Naive thymus-derived CD4-positive, alpha-beta T cell (primary cell): ENCODE data around the gene ELMO1. TPM values are rescaled to one million over a fixed set of nuclear protein-coding genes. Genes with fewer than 3 reads are reported as not detected.

ENCODE experiments used
- ATAC-seq: fragments of 150-1000 bp; cut with Tn5 transposase; 2 replicates; pipeline ENCODE4 v1.10.0; 2021; ENCODE audit warnings: mild to moderate bottlenecking, moderate library complexity
- CTCF ChIA-PET: fragments of 350-600 bp; sonication (Branson Sonifier 250); formaldehyde crosslinking; loops from one replicate; lab custom pipeline; 2021; ENCODE audit warnings: antibody characterized with exemption; lab: Charles Lee
- POLR2A ChIA-PET: fragments of 350-600 bp; sonication (Branson Sonifier 250); formaldehyde crosslinking; loops from one replicate; lab custom pipeline; 2021; ENCODE audit warnings: antibody characterized with exemption, inconsistent platforms; lab: Charles Lee
- DNase-seq, 9 donors: peaks; one replicate each; pipeline versions ENCODE4 v3.0.0 to v3.0.0-alpha.2; 2020 to 2022; ENCODE audit warnings: mixed read lengths in 1 of 9
- H3K27ac ChIP-seq: one replicate; pipeline ENCODE4 v1.7.0; 2013; ENCODE audit warnings: mild to moderate bottlenecking, low read depth, low read length, moderate library complexity
- H3K27me3 ChIP-seq, 2 donors: one replicate each; pipeline ENCODE4 v1.7.0; 2013; ENCODE audit warnings: low read length in 2 of 2, mild to moderate bottlenecking in 2 of 2, moderate library complexity in 2 of 2; ENCODE audit not compliant: control insufficient read depth in 2 of 2, insufficient read depth in 2 of 2
- H3K36me3 ChIP-seq, 3 experiments: 1 replicate in 2 of 3; 2 replicates in 1 of 3; pipeline ENCODE4 v1.7.0; 2013; ENCODE audit warnings: low read length in 3 of 3, mild to moderate bottlenecking in 3 of 3, moderate library complexity in 1 of 3; ENCODE audit not compliant: insufficient read depth in 3 of 3, control insufficient read depth in 2 of 3
- H3K4me1 ChIP-seq, 2 donors: one replicate each; pipeline ENCODE4 v1.7.0; 2013; ENCODE audit warnings: low read length in 2 of 2, mild to moderate bottlenecking in 2 of 2, moderate library complexity in 1 of 2; ENCODE audit not compliant: control insufficient read depth in 2 of 2, insufficient read depth in 2 of 2
- H3K4me3 ChIP-seq: 2 replicates; pipeline ENCODE4 v1.7.0; 2013; ENCODE audit warnings: mild to moderate bottlenecking, low read length
- H3K9me3 ChIP-seq, 3 experiments: 1 replicate in 2 of 3; 2 replicates in 1 of 3; pipeline ENCODE4 v1.7.0; 2013; ENCODE audit warnings: low read length in 3 of 3; ENCODE audit not compliant: control insufficient read depth in 2 of 3
- H3K27ac Mint-ChIP-seq, 9 donors: one replicate each; pipeline ENCODE4 v1.8.0; 2020 to 2022; ENCODE audit warnings: mixed read lengths in 9 of 9, mild to moderate bottlenecking in 8 of 9, moderate library complexity in 5 of 9, inconsistent platforms in 2 of 9
- H3K27me3 Mint-ChIP-seq, 5 donors: one replicate each; pipeline ENCODE4 v1.8.0; 2021 to 2022; ENCODE audit warnings: mixed read lengths in 5 of 5, mild to moderate bottlenecking in 1 of 5
- H3K36me3 Mint-ChIP-seq, 5 donors: one replicate each; pipeline ENCODE4 v1.8.0; 2020 to 2022; ENCODE audit warnings: mixed read lengths in 5 of 5, mild to moderate bottlenecking in 3 of 5, inconsistent platforms in 1 of 5
- H3K4me1 Mint-ChIP-seq, 7 donors: one replicate each; pipeline ENCODE4 v1.8.0; 2020 to 2022; ENCODE audit warnings: mixed read lengths in 7 of 7, mild to moderate bottlenecking in 3 of 7, inconsistent platforms in 1 of 7
- H3K4me3 Mint-ChIP-seq, 10 donors: one replicate each; pipeline ENCODE4 v1.8.0; 2020 to 2022; ENCODE audit warnings: mild to moderate bottlenecking in 10 of 10, mixed read lengths in 10 of 10, moderate library complexity in 6 of 10, inconsistent platforms in 2 of 10
- H3K9me3 Mint-ChIP-seq, 11 donors: one replicate each; pipeline ENCODE4 v1.8.0; 2020 to 2022; ENCODE audit warnings: mixed read lengths in 11 of 11, mild to moderate bottlenecking in 4 of 11, inconsistent platforms in 1 of 11, moderate library complexity in 1 of 11
- intact Hi-C, 2 donors: fragments of 100-400 bp; cut with micrococcal nuclease; formaldehyde crosslinking; loops; one replicate each; pipeline ENCODE4 v1.15.1; 2023
- polyA plus RNA-seq, 2 donors: library from polyadenylated mRNA; unstranded; fragments of 300-500 nt; fragmentation: Illumina TruSeq; gene quantifications; one replicate each; pipeline ENCODE4 v1.2.3, GENCODE V29; 2021
- total RNA-seq, 6 experiments: library from RNA in 5 of 6; stranded (reverse) in 5 of 6; gene quantifications; 1 replicate in 5 of 6; 2 replicates in 1 of 6; pipeline ENCODE4 v1.2.3 and lab custom pipeline; 2021 to 2026

ELMO1 gene
- total and polyA plus RNA-seq, 7 experiments from 2014 or later: 63.6 to 160 (median 124) TPM

- H3K4me3 ChIP-seq: no peak overlapping the region
- peaks cover 16 to 71% (median 58%) of the 10 kb centered on the region in 7 donors for H3K4me1 Mint-ChIP-seq
- no peak overlapping the region for H3K27ac ChIP-seq
- no peak overlapping the region for H3K4me3 Mint-ChIP-seq
- DNase-seq (no peak), ATAC-seq (no peak)
- H3K27me3 Mint-ChIP-seq: no peaks in the 10 kb centered on the region
- ChIA-PET CTCF (no interaction called here), POLR2A (no interaction called here)
- no peaks in the 10 kb centered on the region for H3K36me3 ChIP-seq
- peaks cover 19 to 68% (median 53%) of the 10 kb centered on the region in 5 donors for H3K36me3 Mint-ChIP-seq
- H3K27ac Mint-ChIP-seq: no peak overlapping the region
- H3K4me1 ChIP-seq: no peaks in the 10 kb centered on the region
- H3K27me3 ChIP-seq: no peaks in the 10 kb centered on the region
- no peaks in the 10 kb centered on the region for H3K9me3 ChIP-seq
- intact Hi-C loops: no loop called here
- H3K9me3 Mint-ChIP-seq: peaks cover 0 to 3% (median 0%) of the 10 kb centered on the region in 11 donors
Observed at GRCh38 chr7:37084303-37084702, 364.4 kb downstream of the ELMO1 start.

- ChIA-PET POLR2A (no interaction called here), CTCF (no interaction called here)
- peak overlapping the region in 2 of 9 donors; percentile 45 to 47 for H3K27ac Mint-ChIP-seq
- no peaks in the 10 kb centered on the region for H3K36me3 ChIP-seq
- no peak for DNase-seq
- H3K4me3 Mint-ChIP-seq: no peak overlapping the region
- no peak for ATAC-seq
- no peaks in the 10 kb centered on the region for H3K9me3 ChIP-seq
- intact Hi-C loops: no loop called here
- no peaks in the 10 kb centered on the region for H3K4me1 ChIP-seq
- no peak overlapping the region for H3K4me3 ChIP-seq
- no peaks in the 10 kb centered on the region for H3K27me3 Mint-ChIP-seq
- H3K36me3 Mint-ChIP-seq: peaks cover 19 to 69% (median 53%) of the 10 kb centered on the region in 5 donors
- no peaks in the 10 kb centered on the region for H3K27me3 ChIP-seq
- H3K27ac ChIP-seq: no peak overlapping the region
- peaks cover 15 to 68% (median 55%) of the 10 kb centered on the region in 7 donors for H3K4me1 Mint-ChIP-seq
- H3K9me3 Mint-ChIP-seq: peaks cover 0 to 3% (median 0%) of the 10 kb centered on the region in 11 donors
Observed at GRCh38 chr7:37083311-37084096, 365.2 kb downstream of the ELMO1 start.

GRCh38 chr7:37081436-37081835 is 367.2 kb downstream of the ELMO1 start:
- peaks cover 17 to 60% (median 51%) of the 10 kb centered on the region in 7 donors for H3K4me1 Mint-ChIP-seq
- no peak overlapping the region for H3K4me3 ChIP-seq
- intact Hi-C loops: no loop called here
- H3K27me3 ChIP-seq: no peaks in the 10 kb centered on the region
- H3K36me3 ChIP-seq: peaks cover 0 to 11% (median 0%) of the 10 kb centered on the region in 3 experiments
- no peak for ATAC-seq
- H3K4me3 Mint-ChIP-seq: no peak overlapping the region
- no peaks in the 10 kb centered on the region for H3K9me3 ChIP-seq
- peaks cover 0 to 3% (median 0%) of the 10 kb centered on the region in 11 donors for H3K9me3 Mint-ChIP-seq
- CTCF ChIA-PET: no interaction called here
- no peak overlapping the region for H3K27ac ChIP-seq
- H3K36me3 Mint-ChIP-seq: peaks cover 25 to 71% (median 62%) of the 10 kb centered on the region in 5 donors
- no peaks in the 10 kb centered on the region for H3K4me1 ChIP-seq
- POLR2A ChIA-PET: no interaction called here
- peak overlapping the region in 4 of 9 donors; percentile 10 to 66 (median 55) for H3K27ac Mint-ChIP-seq
- no peaks in the 10 kb centered on the region for H3K27me3 Mint-ChIP-seq
- peak in 4 of 9 donors; percentile 1 to 18 (median 12) for DNase-seq

GRCh38 chr7:37079420-37079819 is 369.2 kb downstream of the ELMO1 start:
- H3K27ac Mint-ChIP-seq: peak overlapping the region in 2 of 9 donors; percentile 20 to 43
- H3K27me3 Mint-ChIP-seq: no peaks in the 10 kb centered on the region
- Histone ChIP-seq H3K27me3 (no peaks in the 10 kb centered on the region), H3K36me3 (peaks cover 0 to 11% (median 0%) of the 10 kb centered on the region in 3 experiments), H3K27ac (no peak overlapping the region), H3K9me3 (no peaks in the 10 kb centered on the region), H3K4me1 (no peaks in the 10 kb centered on the region), H3K4me3 (no peak overlapping the region)
- no peak overlapping the region for H3K4me3 Mint-ChIP-seq
- peaks cover 20 to 67% (median 59%) of the 10 kb centered on the region in 5 donors for H3K36me3 Mint-ChIP-seq
- ChIA-PET POLR2A (no interaction called here), CTCF (no interaction called here)
- peaks cover 13 to 49% (median 39%) of the 10 kb centered on the region in 7 donors for H3K4me1 Mint-ChIP-seq
- no peak for DNase-seq
- ATAC-seq: no peak
- intact Hi-C loops: loop anchor here in 1 of 2 donors (10.0 kb wide), 1 partner anchor 55 kb away; no protein-coding TSS in a partner anchor
- H3K9me3 Mint-ChIP-seq: peaks cover 0 to 3% (median 0%) of the 10 kb centered on the region in 11 donors

- Histone ChIP-seq H3K4me3 (no peak overlapping the region), H3K4me1 (no peaks in the 10 kb centered on the region), H3K36me3 (peaks cover 0 to 11% (median 0%) of the 10 kb centered on the region in 3 experiments), H3K27ac (no peak overlapping the region), H3K27me3 (no peaks in the 10 kb centered on the region), H3K9me3 (no peaks in the 10 kb centered on the region)
- Mint-ChIP-seq H3K4me1 (peaks cover 11 to 35% (median 24%) of the 10 kb centered on the region in 7 donors), H3K4me3 (no peak overlapping the region), H3K27me3 (no peaks in the 10 kb centered on the region), H3K9me3 (peaks cover 0 to 3% (median 0%) of the 10 kb centered on the region in 11 donors), H3K27ac (no peak overlapping the region), H3K36me3 (peaks cover 18 to 60% (median 49%) of the 10 kb centered on the region in 5 donors)
- intact Hi-C loops: loop anchor here in 1 of 2 donors (10.0 kb wide), 1 partner anchor 52 kb away; no protein-coding TSS in a partner anchor
- ChIA-PET CTCF (no interaction called here), POLR2A (no interaction called here)
- ATAC-seq (no peak), DNase-seq (no peak)
Observed at GRCh38 chr7:37076668-37077067, 372.0 kb downstream of the ELMO1 start.

- H3K4me3 Mint-ChIP-seq: no peak overlapping the region
- POLR2A ChIA-PET: no interaction called here
- ATAC-seq: no peak
Observed at GRCh38 chr7:37074370-37074769, 374.3 kb downstream of the ELMO1 start.

More at GRCh38 chr7:37074370-37074769, 374.3 kb downstream of the ELMO1 start:
- Histone ChIP-seq H3K4me3 (no peak overlapping the region), H3K4me1 (no peaks in the 10 kb centered on the region), H3K9me3 (no peaks in the 10 kb centered on the region), H3K27ac (no peak overlapping the region), H3K27me3 (no peaks in the 10 kb centered on the region), H3K36me3 (peaks cover 0 to 11% (median 0%) of the 10 kb centered on the region in 3 experiments)
- no peaks in the 10 kb centered on the region for H3K9me3 Mint-ChIP-seq
- H3K27me3 Mint-ChIP-seq: no peaks in the 10 kb centered on the region
- peaks cover 4 to 31% (median 21%) of the 10 kb centered on the region in 7 donors for H3K4me1 Mint-ChIP-seq
- H3K36me3 Mint-ChIP-seq: peaks cover 6 to 63% (median 41%) of the 10 kb centered on the region in 5 donors
- no peak for DNase-seq
- no peak overlapping the region for H3K27ac Mint-ChIP-seq
- CTCF ChIA-PET: interaction anchor here (1.0 kb wide), 1 partner anchor 108 kb away, joined by 3 read pairs; no protein-coding TSS in a partner anchor
- intact Hi-C loops: loop anchor here in 1 of 2 donors (10.0 kb wide), 1 partner anchor 50 kb away; no protein-coding TSS in a partner anchor
